HCT116 (cell line): ENCODE results near the gene AMER3. TPM values are rescaled to one million over a fixed set of nuclear protein-coding genes. Genes with fewer than 3 reads are reported as not detected.

Experiments
- ATAC-seq: fragments of 200-7000 bp; cut with Tn5 transposase; 2 replicates; pipeline ENCODE4 v1.9.1; 2020; ENCODE audit warnings: mild to moderate bottlenecking, moderate library complexity
- BruUV-seq: library from RNA; stranded (reverse); fragments of 400-500 nt; replicated peaks from 2 replicates; lab custom pipeline; 2021; lab: Mats Ljungman, UMichigan
- CTCF ChIA-PET: fragments of 300-600 bp; sonication (Branson Sonifier 250); formaldehyde crosslinking; loops from one replicate; lab custom pipeline; 2021; ENCODE audit warnings: antibody characterized with exemption; lab: Charles Lee
- POLR2A ChIA-PET: fragments of 300-600, 350-600 bp; sonication (Branson Sonifier 250); formaldehyde crosslinking; loops from one replicate; lab custom pipeline; 2021; ENCODE audit warnings: antibody characterized with exemption; lab: Charles Lee
- RAD21 ChIA-PET, 2 experiments: fragments of 300-600 bp; sonication (Branson Sonifier 250); formaldehyde crosslinking; loops; one replicate each; lab custom pipeline; 2023; ENCODE audit warnings: low total read pairs in 2 of 2; ENCODE audit not compliant: uncharacterized antibody in 2 of 2, unreplicated experiment in 2 of 2, low non-redundant PET in 1 of 2; lab: Charles Lee
- DNase-seq: peaks from one replicate; pipeline ENCODE4 v3.0.0-alpha.2; 2010; ENCODE audit warnings: low read depth, low spot score
- H2AFZ ChIP-seq: fragments of 200-600 bp; shearing (Covaris generic), sonication (generic); 2 replicates; pipeline ENCODE4 v1.6.1; 2017; ENCODE audit warnings: low read depth, mixed run types, mixed read lengths, antibody characterized with exemption, low read length; ENCODE audit not compliant: poor library complexity, severe bottlenecking
- H3K27ac ChIP-seq: 2 replicates; pipeline ENCODE4 v1.5.1; 2012; ENCODE audit warnings: low read depth, low read length
- H3K27me3 ChIP-seq: fragments of 200-600 bp; sonication (generic); 2 replicates; pipeline ENCODE4 v1.6.1; 2016; ENCODE audit warnings: mixed run types, low read length, mixed read lengths; ENCODE audit not compliant: insufficient read depth
- H3K36me3 ChIP-seq, 2 experiments: fragments of 200-500 bp in 1 of 2; fragments of 200-600 bp in 1 of 2; sonication (Bioruptor generic) in 1 of 2; sonication (generic) in 1 of 2; 2 replicates each; pipeline versions ENCODE4 v1.5.1 to v1.6.1; 2014 to 2016; ENCODE audit warnings: low read length in 2 of 2, inconsistent platforms in 1 of 2, mixed read lengths in 1 of 2, mixed run types in 1 of 2; ENCODE audit not compliant: insufficient read depth in 2 of 2, control insufficient read depth in 1 of 2
- H3K4me1 ChIP-seq, 2 experiments: fragments of 200-600 bp in 1 of 2; sonication (generic) in 1 of 2; 2 replicates each; pipeline versions ENCODE4 v1.5.1 to v1.6.1; 2012 to 2017; ENCODE audit warnings: low read length in 2 of 2, inconsistent platforms in 1 of 2, mild to moderate bottlenecking in 1 of 2, mixed read lengths in 1 of 2, mixed run types in 1 of 2, moderate library complexity in 1 of 2; ENCODE audit not compliant: insufficient read depth in 2 of 2, control insufficient read depth in 1 of 2
- H3K4me2 ChIP-seq: fragments of 200-600 bp; sonication (generic); 2 replicates; pipeline ENCODE4 v1.6.1; 2017; ENCODE audit warnings: mixed run types, low read length, mixed read lengths
- H3K4me3 ChIP-seq, 2 experiments: fragments of 200-600 bp in 1 of 2; sonication (generic) in 1 of 2; replicated peaks in 1 of 2; 2 replicates each; pipeline ENCODE4 v1.5.1; 2011 to 2016; ENCODE audit warnings: low read length in 2 of 2, control low read depth in 1 of 2, low read depth in 1 of 2, mild to moderate bottlenecking in 1 of 2, mixed read lengths in 1 of 2, mixed run types in 1 of 2
- H3K79me2 ChIP-seq: fragments of 200-600 bp; sonication (generic); 2 replicates; pipeline ENCODE4 v1.6.1; 2017; ENCODE audit warnings: mild to moderate bottlenecking, mixed run types, low read length, moderate library complexity, mixed read lengths; ENCODE audit not compliant: insufficient read depth
- H3K9ac ChIP-seq: fragments of 200-600 bp; sonication (generic); 2 replicates; pipeline ENCODE4 v1.6.1; 2016; ENCODE audit warnings: low read length, mixed read lengths
- H3K9me2 ChIP-seq: fragments of 200-600 bp; sonication (generic), shearing (Covaris generic); 2 replicates; pipeline ENCODE4 v1.6.1; 2017; ENCODE audit warnings: mixed run types, mild to moderate bottlenecking, moderate library complexity; ENCODE audit not compliant: insufficient read depth
- H3K9me3 ChIP-seq, 2 experiments: fragments of 200-500 bp in 1 of 2; fragments of 200-600 bp in 1 of 2; sonication (Bioruptor generic) in 1 of 2; sonication (generic) in 1 of 2; 2 replicates each; pipeline ENCODE4 v1.6.1; 2014 to 2017; ENCODE audit warnings: low read length in 2 of 2, mixed read lengths in 2 of 2, inconsistent platforms in 1 of 2, low read depth in 1 of 2, mild to moderate bottlenecking in 1 of 2, mixed run types in 1 of 2, moderate library complexity in 1 of 2; ENCODE audit not compliant: control insufficient read depth in 1 of 2, insufficient read depth in 1 of 2
- H4K20me1 ChIP-seq: fragments of 200-600 bp; sonication (generic), shearing (Covaris generic); 2 replicates; pipeline ENCODE4 v1.6.1; 2017; ENCODE audit warnings: mixed run types, mild to moderate bottlenecking, moderate library complexity; ENCODE audit not compliant: insufficient read depth
- CBX3 ChIP-seq: IDR thresholded peaks from 2 replicates; pipeline ENCODE4 v1.6.1; 2012; ENCODE audit warnings: low read depth
- EGR1 ChIP-seq: IDR thresholded peaks from 2 replicates; pipeline ENCODE4 v1.6.1; 2012; ENCODE audit warnings: low read depth
- ELF1 ChIP-seq: IDR thresholded peaks from 2 replicates; pipeline ENCODE4 v1.6.1; 2012; ENCODE audit warnings: low read depth, borderline replicate concordance
- EZH2 ChIP-seq: fragments of 200-600 bp; sonication (generic); IDR thresholded peaks from 2 replicates; pipeline ENCODE4 v1.6.1; 2017; ENCODE audit warnings: antibody characterized with exemption, mixed run types
- EZH2phosphoT487 ChIP-seq: fragments of 200-600 bp; IDR thresholded peaks from 2 replicates; pipeline ENCODE4 v1.6.1; 2018; ENCODE audit warnings: antibody characterized with exemption, borderline replicate concordance
- FOSL1 ChIP-seq: IDR thresholded peaks from 2 replicates; pipeline ENCODE4 v1.6.1; 2012; ENCODE audit warnings: low read depth
- JUND ChIP-seq: IDR thresholded peaks from 2 replicates; pipeline ENCODE4 v1.6.1; 2012
- RAD21 ChIP-seq: IDR thresholded peaks from 2 replicates; pipeline ENCODE4 v1.6.1; 2012; ENCODE audit warnings: low read depth, mild to moderate bottlenecking
- YY1 ChIP-seq: IDR thresholded peaks from 2 replicates; pipeline ENCODE4 v1.6.1; 2011; ENCODE audit warnings: low read length, low read depth, moderate library complexity, mild to moderate bottlenecking; ENCODE audit not compliant: insufficient replicate concordance; ENCODE audit errors: extremely low read depth
- ZBTB33 ChIP-seq: IDR thresholded peaks from 2 replicates; pipeline ENCODE4 v1.6.1; 2011; ENCODE audit warnings: mild to moderate bottlenecking, low read length, moderate library complexity; ENCODE audit not compliant: insufficient replicate concordance; ENCODE audit errors: extremely low read depth
- ZFX ChIP-seq: fragments of 450-650 bp; IDR thresholded peaks from 2 replicates; pipeline ENCODE4 v1.6.1; 2017
- intact Hi-C: fragments of 100-400 bp; cut with micrococcal nuclease; formaldehyde crosslinking; loops from 2 replicates; pipeline ENCODE4 v1.10.0; 2022
- total RNA-seq: library from RNA; stranded (reverse); gene quantifications from one replicate; pipeline ENCODE4 v1.2.1, GENCODE V29; 2021; ENCODE audit not compliant: unreplicated experiment
- TF ChIP-seq, protein P1 (sequence below): IDR thresholded peaks from 2 replicates; pipeline ENCODE4 v1.6.1; 2012; ENCODE audit warnings: low read depth

Gene AMER3
- total RNA-seq, 1 experiment from 2014 or later = not detected

DNA sequence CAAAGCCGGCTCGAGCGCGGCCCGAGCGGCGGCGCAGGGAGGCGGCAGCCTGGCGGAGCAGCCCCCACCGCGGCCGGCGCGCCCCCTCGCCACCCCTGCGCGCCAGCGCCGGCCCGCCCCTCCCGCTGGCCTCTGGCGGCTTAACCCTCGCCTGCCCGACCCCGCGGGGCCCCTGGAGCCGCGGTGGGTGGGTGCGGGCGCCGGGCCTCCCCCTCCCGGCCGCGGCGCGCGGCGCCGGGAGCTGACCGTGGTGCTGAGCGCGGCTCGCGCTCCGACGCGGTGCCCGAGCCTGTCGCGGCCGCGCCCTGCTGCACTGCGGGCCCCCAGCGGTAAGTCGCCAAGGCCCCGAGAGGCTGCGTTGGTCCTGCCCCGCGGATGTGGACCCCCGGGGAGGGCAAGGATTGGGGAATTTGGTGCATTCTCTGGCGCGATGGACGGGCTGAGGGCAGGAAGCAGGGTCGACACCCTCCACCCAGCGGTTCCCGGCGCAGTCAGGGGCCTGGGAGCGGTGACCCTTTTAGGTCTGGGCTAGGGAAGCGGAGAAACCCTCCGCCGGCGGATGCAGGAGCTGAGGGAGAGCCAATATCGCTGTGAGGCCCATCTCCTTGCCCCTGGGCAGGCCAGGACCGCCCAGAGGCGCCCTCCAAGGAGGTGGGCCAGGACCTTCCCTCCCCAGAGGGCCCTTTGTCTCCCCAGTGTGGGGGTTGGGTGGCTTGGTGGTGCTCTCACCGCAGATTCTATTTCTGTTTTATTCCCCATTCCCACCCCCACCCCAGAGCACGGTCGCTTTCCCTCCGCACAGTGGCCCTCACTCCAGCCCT is 923 bp downstream of the AMER3 start:
- TF ChIP-seq EZH2phosphoT487 = no peak
- TF ChIP-seq, protein P1, sequence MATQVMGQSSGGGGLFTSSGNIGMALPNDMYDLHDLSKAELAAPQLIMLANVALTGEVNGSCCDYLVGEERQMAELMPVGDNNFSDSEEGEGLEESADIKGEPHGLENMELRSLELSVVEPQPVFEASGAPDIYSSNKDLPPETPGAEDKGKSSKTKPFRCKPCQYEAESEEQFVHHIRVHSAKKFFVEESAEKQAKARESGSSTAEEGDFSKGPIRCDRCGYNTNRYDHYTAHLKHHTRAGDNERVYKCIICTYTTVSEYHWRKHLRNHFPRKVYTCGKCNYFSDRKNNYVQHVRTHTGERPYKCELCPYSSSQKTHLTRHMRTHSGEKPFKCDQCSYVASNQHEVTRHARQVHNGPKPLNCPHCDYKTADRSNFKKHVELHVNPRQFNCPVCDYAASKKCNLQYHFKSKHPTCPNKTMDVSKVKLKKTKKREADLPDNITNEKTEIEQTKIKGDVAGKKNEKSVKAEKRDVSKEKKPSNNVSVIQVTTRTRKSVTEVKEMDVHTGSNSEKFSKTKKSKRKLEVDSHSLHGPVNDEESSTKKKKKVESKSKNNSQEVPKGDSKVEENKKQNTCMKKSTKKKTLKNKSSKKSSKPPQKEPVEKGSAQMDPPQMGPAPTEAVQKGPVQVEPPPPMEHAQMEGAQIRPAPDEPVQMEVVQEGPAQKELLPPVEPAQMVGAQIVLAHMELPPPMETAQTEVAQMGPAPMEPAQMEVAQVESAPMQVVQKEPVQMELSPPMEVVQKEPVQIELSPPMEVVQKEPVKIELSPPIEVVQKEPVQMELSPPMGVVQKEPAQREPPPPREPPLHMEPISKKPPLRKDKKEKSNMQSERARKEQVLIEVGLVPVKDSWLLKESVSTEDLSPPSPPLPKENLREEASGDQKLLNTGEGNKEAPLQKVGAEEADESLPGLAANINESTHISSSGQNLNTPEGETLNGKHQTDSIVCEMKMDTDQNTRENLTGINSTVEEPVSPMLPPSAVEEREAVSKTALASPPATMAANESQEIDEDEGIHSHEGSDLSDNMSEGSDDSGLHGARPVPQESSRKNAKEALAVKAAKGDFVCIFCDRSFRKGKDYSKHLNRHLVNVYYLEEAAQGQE = no peak; the same call in 1 of the 2 replicates
- no peak for TF ChIP-seq CBX3
- TF ChIP-seq RAD21 = no peak
- no peak for TF ChIP-seq ZBTB33
- no peak for TF ChIP-seq JUND
- no peak for TF ChIP-seq ELF1
- TF ChIP-seq EZH2 = no peak
- no peak for TF ChIP-seq ZFX
- no peak for TF ChIP-seq YY1
- TF ChIP-seq EGR1 = no peak
- no peak for TF ChIP-seq FOSL1
- Histone ChIP-seq H3K4me1 (no peaks in the 10 kb centered on the region), H3K36me3 (no peaks in the 10 kb centered on the region), H2AFZ (no peak overlapping the region), H3K79me2 (no peaks in the 10 kb centered on the region), H3K9me3 (no peaks in the 10 kb centered on the region), H4K20me1 (no peaks in the 10 kb centered on the region), H3K27ac (no peak overlapping the region), H3K4me3 (no peak overlapping the region), H3K4me2 (no peak overlapping the region), H3K27me3 (no peaks in the 10 kb centered on the region; the same call in 1 of the 2 replicates), H3K9ac (no peak overlapping the region), H3K9me2 (no peaks in the 10 kb centered on the region)
- POLR2A ChIA-PET = no interaction called here
- BruUV-seq = no TSS peak
- intact Hi-C loops = no loop called here
- DNase-seq (no peak), ATAC-seq (no peak)
- CTCF ChIA-PET = no interaction called here
- RAD21 ChIA-PET = no interaction called here
